ENCODE data around the gene MIF4GD. TPM values are rescaled to one million over a fixed set of nuclear protein-coding genes. Genes with fewer than 3 reads are reported as not detected.

Gene MIF4GD
- total RNA-seq, 1 donor from 2014 or later = 5.0 TPM

DNA sequence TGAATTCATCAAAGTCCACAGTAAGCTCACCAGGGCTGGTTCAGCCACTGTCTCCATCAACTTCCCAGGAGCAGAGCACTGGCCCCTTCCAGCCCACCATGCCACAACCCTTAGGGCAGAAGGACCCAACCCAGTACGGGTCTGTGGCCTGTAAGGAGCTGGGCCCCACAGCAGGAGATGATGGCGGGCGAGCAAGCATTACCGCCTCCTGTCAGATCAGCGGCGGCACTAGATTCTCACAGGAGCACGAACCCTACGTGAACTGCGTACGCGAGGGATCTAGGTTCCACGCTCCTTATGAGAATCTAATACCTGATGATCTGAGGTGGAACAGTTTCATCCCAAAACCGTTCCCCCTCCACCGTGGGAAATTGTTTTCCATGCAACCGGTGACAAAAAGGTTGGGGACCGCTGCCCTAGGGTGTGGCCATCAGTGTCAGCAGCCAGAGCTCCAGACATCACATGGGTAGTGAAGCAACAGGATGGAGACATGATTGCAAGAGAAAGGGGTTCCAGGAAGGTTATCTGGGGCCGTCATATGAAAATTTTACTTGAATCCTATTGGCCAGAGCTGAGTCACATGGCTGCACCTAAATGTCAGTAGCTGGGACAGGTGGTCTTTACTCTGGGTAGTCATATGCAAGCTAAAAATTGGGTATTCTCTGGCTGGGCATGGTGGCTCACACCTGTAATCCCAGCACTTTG, 30.6 kb upstream of the MIF4GD start:
- no peak overlapping the region for H3K27ac Mint-ChIP-seq (ENCODE audit: unreplicated experiment)

DNA sequence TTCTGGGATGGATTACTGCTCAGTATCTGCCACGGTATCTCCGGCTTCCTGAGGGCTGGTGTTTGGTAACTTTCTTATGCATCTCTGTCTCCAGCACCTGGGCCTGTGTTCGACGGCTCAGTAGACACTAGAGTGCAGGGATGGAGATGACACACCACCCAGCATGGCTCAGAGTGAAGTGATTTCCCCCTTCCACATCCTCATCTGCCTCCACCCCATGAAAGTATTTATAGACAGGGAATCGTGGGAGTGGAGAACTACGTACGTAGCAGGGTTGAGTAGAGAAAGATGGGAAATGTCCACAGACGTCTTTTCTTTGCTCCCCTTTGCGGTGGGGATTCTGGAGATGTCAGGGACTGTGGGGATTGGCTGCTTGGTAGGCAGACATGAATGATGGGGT, 30.0 kb upstream of the MIF4GD start:
- Mint-ChIP-seq H3K36me3 (ENCODE audit: low read depth, unreplicated experiment) (peaks cover 7% of the 10 kb centered on the region), H3K4me1 (ENCODE audit: low read depth, unreplicated experiment) (no peaks in the 10 kb centered on the region), H3K27me3 (ENCODE audit: low read depth, unreplicated experiment) (no peaks in the 10 kb centered on the region), H3K27ac (ENCODE audit: unreplicated experiment) (no peak overlapping the region), H3K4me3 (ENCODE audit: unreplicated experiment) (no peak overlapping the region), H3K9me3 (ENCODE audit: unreplicated experiment) (no peaks in the 10 kb centered on the region)
- H3K27ac ChIP-seq (ENCODE audit: low read depth, low read length) = no peak overlapping the region
- no peaks in the 10 kb centered on the region for H3K4me1 ChIP-seq (ENCODE audit: insufficient read depth, low read length)
- H3K36me3 ChIP-seq (ENCODE audit: insufficient read depth, low read length) = no peaks in the 10 kb centered on the region
- no peak overlapping the region for H3K4me2 ChIP-seq (ENCODE audit: low read length)
- no peaks in the 10 kb centered on the region for H3K79me2 ChIP-seq (ENCODE audit: insufficient read depth, low read length)
- no peak overlapping the region for H2AFZ ChIP-seq (ENCODE audit: low read depth, low read length)
- no peaks in the 10 kb centered on the region for H3K9me3 ChIP-seq (ENCODE audit: insufficient read depth, low read depth, low read length)
- H3K9ac ChIP-seq (ENCODE audit: low read length) = no peak overlapping the region
- DNase-seq (ENCODE audit: low read depth) (no peak), FAIRE-seq (no peak)
- no peaks in the 10 kb centered on the region for H4K20me1 ChIP-seq (ENCODE audit: insufficient read depth, low read length)
- TF ChIP-seq, protein P1, sequence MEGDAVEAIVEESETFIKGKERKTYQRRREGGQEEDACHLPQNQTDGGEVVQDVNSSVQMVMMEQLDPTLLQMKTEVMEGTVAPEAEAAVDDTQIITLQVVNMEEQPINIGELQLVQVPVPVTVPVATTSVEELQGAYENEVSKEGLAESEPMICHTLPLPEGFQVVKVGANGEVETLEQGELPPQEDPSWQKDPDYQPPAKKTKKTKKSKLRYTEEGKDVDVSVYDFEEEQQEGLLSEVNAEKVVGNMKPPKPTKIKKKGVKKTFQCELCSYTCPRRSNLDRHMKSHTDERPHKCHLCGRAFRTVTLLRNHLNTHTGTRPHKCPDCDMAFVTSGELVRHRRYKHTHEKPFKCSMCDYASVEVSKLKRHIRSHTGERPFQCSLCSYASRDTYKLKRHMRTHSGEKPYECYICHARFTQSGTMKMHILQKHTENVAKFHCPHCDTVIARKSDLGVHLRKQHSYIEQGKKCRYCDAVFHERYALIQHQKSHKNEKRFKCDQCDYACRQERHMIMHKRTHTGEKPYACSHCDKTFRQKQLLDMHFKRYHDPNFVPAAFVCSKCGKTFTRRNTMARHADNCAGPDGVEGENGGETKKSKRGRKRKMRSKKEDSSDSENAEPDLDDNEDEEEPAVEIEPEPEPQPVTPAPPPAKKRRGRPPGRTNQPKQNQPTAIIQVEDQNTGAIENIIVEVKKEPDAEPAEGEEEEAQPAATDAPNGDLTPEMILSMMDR (IDR thresholded peaks at IDR 0.05; ENCODE audit: insufficient read depth, low read depth, low read length) = no peak
- no peak for TF ChIP-seq EZH2 (IDR thresholded peaks at IDR 0.05; ENCODE audit: insufficient read depth, low read length)
- no peak overlapping the region for H3K4me3 ChIP-seq (ENCODE audit: insufficient read depth, low read depth, low read length)
- H3K27me3 ChIP-seq (ENCODE audit: insufficient read depth, low read length) = no peaks in the 10 kb centered on the region

More for the DNA sequence above, 30.6 kb upstream of the MIF4GD start:
- Histone ChIP-seq H3K27me3 (ENCODE audit: insufficient read depth, low read length) (no peaks in the 10 kb centered on the region), H3K4me2 (ENCODE audit: low read length) (no peak overlapping the region), H3K9me3 (ENCODE audit: insufficient read depth, low read depth, low read length) (no peaks in the 10 kb centered on the region), H3K36me3 (ENCODE audit: insufficient read depth, low read length) (no peaks in the 10 kb centered on the region), H4K20me1 (ENCODE audit: insufficient read depth, low read length) (no peaks in the 10 kb centered on the region), H2AFZ (ENCODE audit: low read depth, low read length) (no peak overlapping the region), H3K4me1 (ENCODE audit: insufficient read depth, low read length) (no peaks in the 10 kb centered on the region), H3K4me3 (ENCODE audit: insufficient read depth, low read depth, low read length) (no peak overlapping the region), H3K79me2 (ENCODE audit: insufficient read depth, low read length) (no peaks in the 10 kb centered on the region), H3K9ac (ENCODE audit: low read length) (no peak overlapping the region), H3K27ac (ENCODE audit: low read depth, low read length) (no peak overlapping the region)
- no peaks in the 10 kb centered on the region for H3K27me3 Mint-ChIP-seq (ENCODE audit: low read depth, unreplicated experiment)
- no peak for FAIRE-seq
- no peak for DNase-seq (ENCODE audit: low read depth)
- peaks cover 9% of the 10 kb centered on the region for H3K36me3 Mint-ChIP-seq (ENCODE audit: low read depth, unreplicated experiment)
- H3K4me3 Mint-ChIP-seq (ENCODE audit: unreplicated experiment) = no peak overlapping the region
- H3K4me1 Mint-ChIP-seq (ENCODE audit: low read depth, unreplicated experiment) = no peaks in the 10 kb centered on the region
- TF ChIP-seq, protein P1 (IDR thresholded peaks at IDR 0.05; ENCODE audit: insufficient read depth, low read depth, low read length) = no peak
- no peak for TF ChIP-seq EZH2 (IDR thresholded peaks at IDR 0.05; ENCODE audit: insufficient read depth, low read length)
- no peaks in the 10 kb centered on the region for H3K9me3 Mint-ChIP-seq (ENCODE audit: unreplicated experiment)

GRCh38 chr17:75300280-75300679, 29.2 kb upstream of the MIF4GD start:
- H3K27me3 Mint-ChIP-seq (ENCODE audit: low read depth, unreplicated experiment) = no peaks in the 10 kb centered on the region
- H3K9ac ChIP-seq (ENCODE audit: low read length) = no peak overlapping the region

More at GRCh38 chr17:75300280-75300679, 29.2 kb upstream of the MIF4GD start:
- Histone ChIP-seq H3K27me3 (ENCODE audit: insufficient read depth, low read length) (no peaks in the 10 kb centered on the region), H3K27ac (ENCODE audit: low read depth, low read length) (no peak overlapping the region), H2AFZ (ENCODE audit: low read depth, low read length) (no peak overlapping the region), H3K4me3 (ENCODE audit: insufficient read depth, low read depth, low read length) (no peak overlapping the region), H3K4me1 (ENCODE audit: insufficient read depth, low read length) (no peaks in the 10 kb centered on the region), H4K20me1 (ENCODE audit: insufficient read depth, low read length) (no peaks in the 10 kb centered on the region), H3K9me3 (ENCODE audit: insufficient read depth, low read depth, low read length) (no peaks in the 10 kb centered on the region), H3K79me2 (ENCODE audit: insufficient read depth, low read length) (no peaks in the 10 kb centered on the region), H3K36me3 (ENCODE audit: insufficient read depth, low read length) (no peaks in the 10 kb centered on the region), H3K4me2 (ENCODE audit: low read length) (no peak overlapping the region)
- DNase-seq (ENCODE audit: low read depth) = no peak
- no peak overlapping the region for H3K4me3 Mint-ChIP-seq (ENCODE audit: unreplicated experiment)
- H3K4me1 Mint-ChIP-seq (ENCODE audit: low read depth, unreplicated experiment) = no peaks in the 10 kb centered on the region
- H3K9me3 Mint-ChIP-seq (ENCODE audit: unreplicated experiment) = no peaks in the 10 kb centered on the region
- peaks cover 6% of the 10 kb centered on the region for H3K36me3 Mint-ChIP-seq (ENCODE audit: low read depth, unreplicated experiment)
- no peak for FAIRE-seq
- no peak overlapping the region for H3K27ac Mint-ChIP-seq (ENCODE audit: unreplicated experiment)
- TF ChIP-seq EZH2 (IDR thresholded peaks at IDR 0.05; ENCODE audit: insufficient read depth, low read length) = no peak
- TF ChIP-seq, protein P1 (IDR thresholded peaks at IDR 0.05; ENCODE audit: insufficient read depth, low read depth, low read length) = no peak
